OCI-LY7 (cell line): ENCODE measurements around the gene CADM2.

Experiments used
- EZH2phosphoT487 ChIP-seq: fragments of 200-600 bp; sonication (generic); IDR thresholded peaks from 2 replicates; pipeline ENCODE4 v1.6.1; 2018; ENCODE audit warnings: low read depth, borderline replicate concordance, mild to moderate bottlenecking, mixed run types, antibody characterized with exemption, low read length, moderate library complexity, mixed read lengths
- TF ChIP-seq, protein P1 (sequence below): fragments of 200-600 bp; sonication (generic); conservative IDR thresholded peaks from 2 replicates; pipeline ENCODE4 v1.5.1; 2014; ENCODE audit warnings: mild to moderate bottlenecking, antibody characterized with exemption, low read length, moderate library complexity, mixed read lengths

DNA sequence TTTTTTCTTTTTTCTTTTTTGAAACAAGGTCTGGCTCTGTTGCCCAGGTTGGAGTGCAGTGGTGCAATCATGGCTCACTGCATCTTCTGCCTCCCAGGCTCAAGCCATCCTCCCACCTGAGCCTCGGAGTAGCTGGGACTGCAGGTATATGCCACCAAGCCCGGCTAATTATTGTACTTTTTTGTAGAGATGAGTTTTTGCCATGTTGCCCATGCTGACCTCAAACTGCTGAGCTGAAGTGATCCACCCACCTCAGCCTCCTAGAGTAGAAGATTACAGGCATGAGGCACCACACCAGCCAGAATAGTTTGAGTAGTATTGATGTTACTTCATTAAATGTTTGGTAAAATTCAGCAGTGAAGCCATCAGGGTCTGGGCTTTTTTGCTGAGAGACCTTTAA, 251.8 kb downstream of the CADM2 start:
- TF ChIP-seq, protein P1, sequence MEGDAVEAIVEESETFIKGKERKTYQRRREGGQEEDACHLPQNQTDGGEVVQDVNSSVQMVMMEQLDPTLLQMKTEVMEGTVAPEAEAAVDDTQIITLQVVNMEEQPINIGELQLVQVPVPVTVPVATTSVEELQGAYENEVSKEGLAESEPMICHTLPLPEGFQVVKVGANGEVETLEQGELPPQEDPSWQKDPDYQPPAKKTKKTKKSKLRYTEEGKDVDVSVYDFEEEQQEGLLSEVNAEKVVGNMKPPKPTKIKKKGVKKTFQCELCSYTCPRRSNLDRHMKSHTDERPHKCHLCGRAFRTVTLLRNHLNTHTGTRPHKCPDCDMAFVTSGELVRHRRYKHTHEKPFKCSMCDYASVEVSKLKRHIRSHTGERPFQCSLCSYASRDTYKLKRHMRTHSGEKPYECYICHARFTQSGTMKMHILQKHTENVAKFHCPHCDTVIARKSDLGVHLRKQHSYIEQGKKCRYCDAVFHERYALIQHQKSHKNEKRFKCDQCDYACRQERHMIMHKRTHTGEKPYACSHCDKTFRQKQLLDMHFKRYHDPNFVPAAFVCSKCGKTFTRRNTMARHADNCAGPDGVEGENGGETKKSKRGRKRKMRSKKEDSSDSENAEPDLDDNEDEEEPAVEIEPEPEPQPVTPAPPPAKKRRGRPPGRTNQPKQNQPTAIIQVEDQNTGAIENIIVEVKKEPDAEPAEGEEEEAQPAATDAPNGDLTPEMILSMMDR: no peak
- TF ChIP-seq EZH2phosphoT487: no peak
